A673 (cell line): ENCODE measurements around the gene LDLRAP1. TPM values are rescaled to one million over a fixed set of nuclear protein-coding genes. Genes with fewer than 3 reads are reported as not detected.

Experiments
- BruUV-seq: library from RNA; stranded (reverse); fragments of 400-500 nt; replicated peaks from 2 replicates; lab custom pipeline; 2021; lab: Mats Ljungman, UMichigan
- CTCF ChIA-PET: fragments of 300-600 bp; sonication (Branson Sonifier 250); formaldehyde crosslinking; loops from one replicate; lab custom pipeline; 2022; ENCODE audit warnings: antibody characterized with exemption; lab: Charles Lee
- POLR2A ChIA-PET: fragments of 300-600 bp; sonication (Branson Sonifier 250); formaldehyde crosslinking; loops from one replicate; lab custom pipeline; 2022; ENCODE audit warnings: antibody characterized with exemption; ENCODE audit not compliant: low non-redundant PET; lab: Charles Lee
- DNase-seq: peaks from one replicate; pipeline ENCODE4 v3.0.0-alpha.2; 2015; ENCODE audit warnings: low spot score
- H3K27ac ChIP-seq: fragments of 200-600 bp; sonication (generic); 2 replicates; pipeline ENCODE4 v1.5.1; 2016; ENCODE audit warnings: mixed run types, low read depth, mild to moderate bottlenecking, mixed read lengths, antibody characterized with exemption, low read length; ENCODE audit not compliant: poor library complexity, severe bottlenecking
- H3K27me3 ChIP-seq: fragments of 200-600 bp; sonication (generic); replicated peaks from 2 replicates; pipeline ENCODE4 v1.6.1; 2017; ENCODE audit warnings: mixed run types, low read depth, mild to moderate bottlenecking, mixed read lengths, antibody characterized with exemption, low read length; ENCODE audit not compliant: insufficient read depth, poor library complexity
- H3K36me3 ChIP-seq: fragments of 200-600 bp; sonication (generic); 2 replicates; pipeline ENCODE4 v1.6.1; 2016; ENCODE audit warnings: mixed run types, mild to moderate bottlenecking, mixed read lengths, antibody characterized with exemption, low read length; ENCODE audit not compliant: insufficient read depth, poor library complexity, severe bottlenecking
- H3K4me1 ChIP-seq: fragments of 200-600 bp; sonication (generic); 2 replicates; pipeline ENCODE4 v1.6.1; 2017; ENCODE audit warnings: mixed run types, mild to moderate bottlenecking, mixed read lengths, antibody characterized with exemption, low read length; ENCODE audit not compliant: insufficient read depth, poor library complexity, severe bottlenecking
- H3K4me3 ChIP-seq: fragments of 200-600 bp; sonication (generic); 2 replicates; pipeline ENCODE4 v1.5.1; 2016; ENCODE audit warnings: low read depth, mixed run types, mild to moderate bottlenecking, mixed read lengths, low read length; ENCODE audit not compliant: poor library complexity, severe bottlenecking
- H3K9me3 ChIP-seq: fragments of 200-600 bp; sonication (generic); 2 replicates; pipeline ENCODE4 v1.6.1; 2016; ENCODE audit warnings: mixed run types, low read depth, mild to moderate bottlenecking, mixed read lengths, antibody characterized with exemption, low read length; ENCODE audit not compliant: poor library complexity, severe bottlenecking
- EZH2 ChIP-seq: fragments of 200-600 bp; sonication (generic); IDR thresholded peaks from 2 replicates; pipeline ENCODE4 v1.6.1; 2017; ENCODE audit warnings: borderline replicate concordance, low read depth, mild to moderate bottlenecking, mixed read lengths, antibody characterized with exemption, low read length; ENCODE audit not compliant: poor library complexity, severe bottlenecking
- intact Hi-C: fragments of 100-400 bp; cut with micrococcal nuclease; formaldehyde crosslinking; loops from one replicate; pipeline ENCODE4 v1.10.0; 2022; ENCODE audit not compliant: unreplicated experiment
- total RNA-seq: library from RNA; stranded (reverse); gene quantifications from 2 replicates; pipeline ENCODE4 v1.2.3, GENCODE V29; 2021
- TF ChIP-seq, protein P1 (sequence below): fragments of 300-800, 200-600 bp; sonication (generic); conservative IDR thresholded peaks from 2 replicates; pipeline ENCODE4 v1.5.1; 2017; ENCODE audit warnings: low read depth, mild to moderate bottlenecking, antibody characterized with exemption, low read length, moderate library complexity, mixed read lengths

LDLRAP1 gene
- total RNA-seq, 1 experiment from 2014 or later = 5.5 TPM

DNA sequence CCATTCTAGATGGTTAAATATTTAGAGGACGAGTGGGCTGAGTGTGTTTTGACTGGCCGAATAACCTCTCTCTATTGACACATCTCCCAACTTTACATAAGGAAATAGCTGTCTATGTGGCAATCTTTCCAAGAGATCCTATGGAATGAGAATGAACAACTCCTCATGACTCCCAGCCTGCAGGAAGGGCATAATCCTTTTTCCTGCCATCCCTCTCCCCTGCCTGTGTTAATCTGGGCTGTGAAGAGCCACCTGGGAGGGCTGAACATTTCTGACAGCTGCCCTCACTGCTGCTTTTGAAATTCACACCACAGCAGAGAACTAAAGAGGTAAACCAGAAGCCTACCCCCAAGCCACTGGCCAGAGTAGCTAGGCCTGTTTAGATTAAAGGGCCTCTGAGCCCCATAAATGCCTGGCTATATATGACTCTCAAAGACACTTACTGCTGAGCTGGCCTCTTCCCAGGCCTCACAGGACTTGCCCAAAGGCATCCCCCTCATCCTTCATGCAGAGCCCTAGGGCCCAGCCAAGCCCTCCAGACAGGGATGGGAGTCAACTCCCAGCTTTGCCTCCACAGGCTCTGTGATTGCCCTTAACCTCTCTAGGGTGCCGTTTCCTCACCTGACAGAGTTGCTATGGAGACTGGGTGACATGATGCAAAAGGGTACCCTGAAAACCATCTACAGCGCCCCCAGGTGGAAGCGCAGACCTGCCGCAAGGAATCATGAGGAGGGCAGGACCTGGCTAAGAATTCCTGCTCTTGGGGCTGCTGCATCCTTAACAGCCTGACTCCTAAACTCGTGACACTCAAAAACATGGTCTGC is 42.0 kb upstream of the LDLRAP1 start:
- TF ChIP-seq, protein P1, sequence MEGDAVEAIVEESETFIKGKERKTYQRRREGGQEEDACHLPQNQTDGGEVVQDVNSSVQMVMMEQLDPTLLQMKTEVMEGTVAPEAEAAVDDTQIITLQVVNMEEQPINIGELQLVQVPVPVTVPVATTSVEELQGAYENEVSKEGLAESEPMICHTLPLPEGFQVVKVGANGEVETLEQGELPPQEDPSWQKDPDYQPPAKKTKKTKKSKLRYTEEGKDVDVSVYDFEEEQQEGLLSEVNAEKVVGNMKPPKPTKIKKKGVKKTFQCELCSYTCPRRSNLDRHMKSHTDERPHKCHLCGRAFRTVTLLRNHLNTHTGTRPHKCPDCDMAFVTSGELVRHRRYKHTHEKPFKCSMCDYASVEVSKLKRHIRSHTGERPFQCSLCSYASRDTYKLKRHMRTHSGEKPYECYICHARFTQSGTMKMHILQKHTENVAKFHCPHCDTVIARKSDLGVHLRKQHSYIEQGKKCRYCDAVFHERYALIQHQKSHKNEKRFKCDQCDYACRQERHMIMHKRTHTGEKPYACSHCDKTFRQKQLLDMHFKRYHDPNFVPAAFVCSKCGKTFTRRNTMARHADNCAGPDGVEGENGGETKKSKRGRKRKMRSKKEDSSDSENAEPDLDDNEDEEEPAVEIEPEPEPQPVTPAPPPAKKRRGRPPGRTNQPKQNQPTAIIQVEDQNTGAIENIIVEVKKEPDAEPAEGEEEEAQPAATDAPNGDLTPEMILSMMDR = peak; percentile 49
- no peak for TF ChIP-seq EZH2
- POLR2A ChIA-PET = no interaction called here
- intact Hi-C loops = no loop called here
- CTCF ChIA-PET = no interaction called here
- Histone ChIP-seq H3K4me1 (no peaks in the 10 kb centered on the region), H3K27me3 (no peaks in the 10 kb centered on the region), H3K4me3 (no peak overlapping the region), H3K9me3 (no peaks in the 10 kb centered on the region), H3K27ac (no peak overlapping the region), H3K36me3 (no peaks in the 10 kb centered on the region)
- no peak for DNase-seq
- no TSS peak for BruUV-seq

GRCh38 chr1:25502957-25503356 is 40.4 kb upstream of the LDLRAP1 start:
- DNase-seq = no peak
- TF ChIP-seq EZH2 = no peak
- TF ChIP-seq, protein P1 = no peak
- H3K27me3 ChIP-seq = no peaks in the 10 kb centered on the region
- no TSS peak for BruUV-seq
- no peaks in the 10 kb centered on the region for H3K9me3 ChIP-seq
- no peaks in the 10 kb centered on the region for H3K36me3 ChIP-seq
- ChIA-PET POLR2A (no interaction called here), CTCF (no interaction called here)
- intact Hi-C loops = no loop called here
- H3K4me3 ChIP-seq = no peak overlapping the region
- H3K4me1 ChIP-seq = no peaks in the 10 kb centered on the region
- H3K27ac ChIP-seq = no peak overlapping the region

GRCh38 chr1:25503551-25504426 is 39.6 kb upstream of the LDLRAP1 start:
- no TSS peak for BruUV-seq
- peak; percentile 37 for DNase-seq
- Histone ChIP-seq H3K4me1 (no peaks in the 10 kb centered on the region), H3K27ac (no peak overlapping the region), H3K36me3 (no peaks in the 10 kb centered on the region), H3K4me3 (no peak overlapping the region), H3K27me3 (no peaks in the 10 kb centered on the region), H3K9me3 (no peaks in the 10 kb centered on the region)
- intact Hi-C loops = no loop called here
- POLR2A ChIA-PET = no interaction called here
- CTCF ChIA-PET = interaction anchor here (1.0 kb wide), 1 partner anchor 17 kb away, joined by 3 read pairs; no protein-coding TSS in a partner anchor
- TF ChIP-seq EZH2 = no peak
- TF ChIP-seq, protein P1 = peak; percentile 49
